ENCODE results near the gene SORBS2.

DNA sequence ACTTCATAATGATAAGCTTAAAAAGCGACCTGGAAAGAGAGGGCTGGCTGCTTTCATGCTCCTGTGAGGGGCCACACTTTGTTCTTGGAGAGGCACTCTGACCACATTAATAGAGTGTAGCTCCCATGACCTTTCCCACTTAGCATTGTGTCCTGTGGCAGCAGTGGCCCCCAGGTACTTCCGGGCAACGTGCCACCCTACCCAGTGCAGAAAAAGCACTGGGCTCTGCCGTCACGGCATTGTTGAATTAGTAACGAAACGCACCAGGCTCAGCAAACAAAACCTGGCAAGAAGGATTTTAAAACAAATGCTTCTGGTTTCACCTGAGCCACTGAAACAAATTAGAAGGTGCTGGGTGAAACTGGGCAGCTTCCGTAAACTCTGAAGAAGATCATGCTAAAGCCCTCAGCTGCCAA is 5.4 kb upstream of the SORBS2 start:
- TF ChIP-seq CTCF (IDR thresholded peaks at IDR 0.05) (no peak), EZH2 (IDR thresholded peaks at IDR 0.05; ENCODE audit: borderline replicate concordance, insufficient read depth, low read depth, low read length, poor library complexity, severe bottlenecking) (no peak)
